ENCODE data around the gene SGK1.

- no peak for TF ChIP-seq EZH2 (IDR thresholded peaks at IDR 0.05; ENCODE audit: borderline replicate concordance, control insufficient read depth, low read depth, low read length)
- no peak for TF ChIP-seq CTCF (IDR thresholded peaks at IDR 0.05 in 2 of 3, conservative IDR thresholded peaks at IDR 0.05 in 1 of 3; ENCODE audit: control insufficient read depth in 2 of 3, extremely low read depth in 1 of 3, insufficient read depth in 1 of 3, low read depth in 3 of 3, low read length in 3 of 3)
- TF ChIP-seq BCL3 (IDR thresholded peaks at IDR 0.05; ENCODE audit: borderline replicate concordance, insufficient read depth, low read depth, low read length, poor library complexity, severe bottlenecking), result no peak
- no peak for TF ChIP-seq TAF1 (IDR thresholded peaks at IDR 0.05; ENCODE audit: borderline replicate concordance, low read depth, low read length)
- TF ChIP-seq PAX8 (IDR thresholded peaks at IDR 0.05), result no peak
- TF ChIP-seq NR2C1 (IDR thresholded peaks at IDR 0.05), result no peak
- no peak for TF ChIP-seq ZNF274 (IDR thresholded peaks at IDR 0.05; ENCODE audit: insufficient read depth, insufficient read length)
- no peak for TF ChIP-seq HDGF (IDR thresholded peaks at IDR 0.05)
- no peak for TF ChIP-seq MXI1 (IDR thresholded peaks at IDR 0.05; ENCODE audit: low read depth, low read length)
Observed at GRCh38 chr6:134321246-134321645, 3.3 kb upstream of the SGK1 start.
